NCI-H82 treated with DMSO at 0.1 percent for 48 hours (cell line): ENCODE data around the gene PTPRN2.
"Not testable (repeated sequence)": the region's sequence is repeated elsewhere in the genome, so short reads cannot be mapped to it uniquely, and the experiment has no call there.

Experiments
- DNase-seq: peaks from one replicate; lab custom pipeline; 2025; ENCODE audit not compliant: unreplicated experiment; lab: John Stamatoyannopoulos, UW

The PTPRN2 gene

DNA sequence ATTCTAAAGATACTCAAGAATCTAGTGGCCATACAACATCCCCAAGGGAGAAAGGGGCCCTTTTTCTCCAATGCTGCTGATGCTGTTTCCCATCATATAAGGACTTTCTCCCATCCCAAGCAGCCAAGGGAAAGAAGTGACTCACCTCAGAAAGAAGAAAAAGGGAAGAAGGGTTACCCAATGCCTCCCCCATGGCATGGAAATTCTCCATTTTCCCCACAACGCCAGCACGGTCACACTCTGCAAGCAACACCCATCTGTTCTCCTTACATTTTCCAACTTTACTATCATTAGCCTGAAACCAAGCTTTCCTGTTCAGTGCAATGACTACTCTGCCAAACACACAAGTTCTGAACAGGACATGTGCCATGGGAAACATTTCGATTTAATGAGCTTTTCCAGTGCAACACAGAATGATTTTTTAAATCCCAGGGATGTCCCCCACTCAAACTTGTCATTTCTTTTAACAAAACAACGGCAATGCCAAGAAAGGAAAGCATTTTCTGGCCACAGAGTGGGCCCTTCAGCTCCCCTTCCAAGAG, 67.9 kb downstream of the PTPRN2 start:
- no peak for DNase-seq

DNA sequence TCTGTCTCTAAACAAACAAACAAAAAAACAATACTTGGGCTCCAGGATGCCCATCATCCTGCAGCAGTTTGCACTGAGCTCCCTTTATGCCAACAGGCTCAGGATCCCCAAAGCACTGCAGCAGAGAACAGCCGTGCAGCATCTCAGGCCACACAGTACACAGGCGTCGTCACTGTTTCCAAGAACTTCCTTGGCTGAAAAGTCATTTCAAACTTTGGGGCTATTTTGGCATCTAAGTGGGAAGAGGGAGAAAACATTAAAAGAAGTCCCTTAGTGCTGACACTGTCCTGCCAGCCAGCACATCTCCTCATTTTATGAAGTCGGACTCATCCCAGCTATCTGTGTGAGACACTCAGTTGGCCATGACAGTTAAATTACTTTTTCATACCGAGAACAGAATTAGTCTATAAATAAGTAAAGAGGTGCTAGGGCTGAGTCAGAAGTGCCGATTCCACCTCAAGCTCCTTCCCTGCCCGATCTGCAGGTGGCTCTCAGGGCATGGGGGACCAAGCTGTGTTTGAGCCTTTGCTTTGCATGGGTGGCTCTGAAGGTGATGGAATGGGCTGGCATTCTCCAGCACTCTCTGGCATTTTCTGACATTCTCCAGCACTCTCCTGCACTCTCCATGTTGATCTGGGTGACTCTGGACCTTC, 68.5 kb downstream of the PTPRN2 start:
- no peak for DNase-seq

DNA sequence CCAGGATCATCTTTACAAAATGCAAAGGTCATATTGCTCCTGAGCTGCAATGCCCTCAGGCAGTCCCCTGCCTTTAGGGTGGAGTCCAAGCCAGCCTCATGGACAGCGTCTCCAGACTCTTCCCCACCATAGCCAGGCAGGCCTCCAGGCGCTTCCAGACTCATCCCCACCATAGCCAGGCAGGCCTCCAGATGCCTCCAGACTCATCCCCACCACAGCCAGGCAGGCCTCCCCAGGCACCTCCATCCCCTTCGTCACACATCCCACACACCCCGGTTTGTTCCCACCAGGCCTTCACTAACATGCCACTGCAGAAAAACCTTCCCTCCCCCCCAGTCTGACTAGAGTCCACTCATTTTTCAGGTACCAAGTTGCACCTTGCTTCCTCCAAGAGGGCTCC, 70.1 kb downstream of the PTPRN2 start:
- DNase-seq: no peak

DNA sequence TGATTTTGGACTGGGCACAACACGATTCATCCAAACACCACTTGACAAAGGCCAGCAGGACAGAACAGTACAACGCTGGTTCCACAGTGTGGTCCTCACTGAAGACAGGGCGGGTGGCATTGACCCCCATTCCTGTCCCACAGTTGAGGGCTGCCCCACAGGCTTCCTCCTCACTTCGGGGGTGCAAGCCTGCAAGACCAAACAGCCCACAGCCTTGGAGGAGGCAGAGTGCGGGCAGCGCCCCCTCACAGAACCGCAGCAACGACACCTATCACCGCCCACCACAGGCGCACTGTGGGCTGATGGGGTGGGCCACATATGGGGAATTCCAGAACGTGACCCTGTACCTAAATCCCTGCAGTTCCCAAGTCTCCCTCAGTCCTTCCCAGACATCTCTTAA, 70.6 kb downstream of the PTPRN2 start:
- no peak for DNase-seq

DNA sequence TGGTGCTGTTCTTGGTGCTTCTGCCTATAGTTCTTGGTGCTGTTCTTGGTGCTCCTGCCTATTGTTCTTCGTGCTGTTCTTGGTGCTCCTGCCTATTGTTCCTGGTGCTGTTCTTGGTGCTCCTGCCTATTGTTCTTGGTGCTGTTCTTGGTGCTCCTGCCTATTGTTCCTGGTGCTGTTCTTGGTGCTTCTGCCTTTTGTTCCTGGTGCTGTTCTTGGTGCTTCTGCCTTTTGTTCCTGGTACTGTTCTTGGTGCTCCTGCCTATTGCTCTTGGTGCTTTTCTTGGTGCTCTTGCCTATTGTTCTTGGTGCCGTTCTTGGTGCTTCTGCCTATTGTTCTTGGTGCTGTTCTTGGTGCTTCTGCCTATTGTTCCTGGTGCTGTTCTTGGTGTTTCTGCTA, 71.1 kb downstream of the PTPRN2 start:
- no peak for DNase-seq

DNA sequence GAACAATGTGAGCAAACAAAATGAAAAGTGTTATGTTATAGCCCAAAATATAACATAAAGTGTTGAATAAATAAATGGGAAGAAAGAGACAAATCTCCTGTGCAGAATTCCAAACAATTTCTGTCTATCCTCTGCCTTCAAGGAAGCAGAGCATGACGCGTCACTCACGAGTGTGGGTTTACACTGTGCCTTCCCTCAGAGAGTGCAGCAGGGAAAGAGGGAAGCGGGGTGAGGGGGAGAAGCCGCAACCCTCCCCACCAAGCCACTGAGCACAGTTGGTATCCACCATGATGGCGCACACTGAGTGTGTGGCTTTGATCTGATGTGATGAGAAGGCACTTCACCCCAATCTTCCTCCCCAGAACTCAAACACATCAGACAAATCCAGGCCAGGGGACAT, 74.8 kb downstream of the PTPRN2 start:
- DNase-seq: no peak

DNA sequence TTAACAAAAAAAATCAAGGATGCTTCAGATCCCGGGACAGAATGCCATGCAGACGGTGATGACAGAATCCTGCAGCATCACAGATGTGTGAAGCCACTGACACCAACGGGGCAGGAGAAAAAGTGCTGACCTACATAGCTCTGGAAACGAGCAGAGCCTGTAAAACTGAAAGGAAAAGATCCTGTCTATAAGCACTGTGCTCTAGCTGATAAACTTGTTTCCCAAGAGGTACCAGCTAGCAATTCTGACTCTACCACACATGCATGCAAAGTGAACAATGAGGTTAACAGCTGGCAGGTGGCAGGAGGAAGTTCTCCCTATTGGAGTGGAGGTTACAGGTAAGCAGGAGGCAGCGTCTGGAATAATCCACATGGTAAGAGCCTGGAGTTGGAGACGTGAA, 75.6 kb downstream of the PTPRN2 start:
- DNase-seq: no peak

DNA sequence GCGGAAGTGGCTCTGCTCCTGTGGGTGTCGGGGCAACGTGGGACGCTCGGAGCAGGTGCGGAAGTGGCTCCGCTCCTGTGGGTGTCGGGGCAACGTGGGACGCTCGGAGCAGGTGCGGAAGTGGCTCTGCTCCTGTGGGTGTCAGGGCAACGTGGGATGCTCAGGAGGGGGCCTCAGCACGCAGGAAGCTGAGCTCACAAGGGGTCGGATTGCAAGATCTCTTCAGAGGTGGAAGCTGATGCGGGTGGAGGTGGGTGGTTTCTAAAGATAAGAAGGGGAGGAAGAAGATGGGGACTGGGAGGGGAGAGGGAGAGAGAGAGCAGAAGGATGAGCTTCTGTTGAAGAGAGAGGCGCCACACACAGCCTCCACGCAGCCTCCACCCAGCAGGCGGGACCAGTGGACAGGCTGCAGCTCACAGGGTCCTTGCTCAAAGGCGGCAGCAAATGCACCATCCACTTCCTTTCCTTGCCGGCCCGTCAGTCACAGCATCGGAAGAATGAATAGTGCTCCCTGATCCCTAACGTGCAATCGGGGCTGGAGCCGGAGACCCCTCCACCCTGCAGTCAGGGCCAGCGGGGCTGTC, 78.7 kb downstream of the PTPRN2 start:
- DNase-seq: no peak

DNA sequence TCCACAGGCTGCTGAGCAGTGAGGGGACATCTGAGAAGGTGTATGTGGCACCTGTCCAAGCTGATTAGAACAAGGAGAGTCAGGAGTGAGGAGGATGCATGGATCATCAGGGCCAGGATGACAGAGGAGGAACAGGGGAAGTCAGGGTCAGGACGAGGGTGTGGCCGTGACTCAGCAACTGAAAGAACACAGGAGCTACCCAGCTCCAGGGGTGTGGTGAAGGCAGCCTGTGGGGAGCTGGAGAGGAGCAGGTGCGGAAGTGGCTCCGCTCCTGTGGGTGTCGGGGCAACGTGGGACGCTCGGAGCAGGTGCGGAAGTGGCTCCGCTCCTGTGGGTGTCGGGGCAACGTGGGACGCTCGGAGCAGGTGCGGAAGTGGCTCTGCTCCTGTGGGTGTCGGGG, 79.3 kb downstream of the PTPRN2 start:
- not testable (repeated sequence) for DNase-seq

DNA sequence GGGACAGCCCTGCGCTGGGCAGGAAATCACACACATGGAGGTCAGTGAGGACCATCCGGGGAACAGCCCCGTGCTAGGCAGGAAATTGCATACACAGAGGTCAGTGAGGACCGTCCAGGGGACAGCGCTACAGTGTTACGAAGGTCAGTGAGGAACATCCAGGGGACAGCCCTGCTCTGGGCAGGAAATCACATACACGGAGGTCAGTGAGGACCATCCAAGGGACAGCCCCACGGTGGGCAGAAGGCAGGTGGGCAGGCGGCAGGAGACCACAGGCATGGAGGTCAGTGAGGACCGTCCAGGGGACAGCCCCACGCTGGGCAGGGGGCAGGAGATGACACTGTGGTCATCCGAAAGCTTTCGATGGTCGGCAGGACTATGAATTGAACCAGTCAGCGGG, 79.7 kb downstream of the PTPRN2 start:
- DNase-seq: no peak

DNA sequence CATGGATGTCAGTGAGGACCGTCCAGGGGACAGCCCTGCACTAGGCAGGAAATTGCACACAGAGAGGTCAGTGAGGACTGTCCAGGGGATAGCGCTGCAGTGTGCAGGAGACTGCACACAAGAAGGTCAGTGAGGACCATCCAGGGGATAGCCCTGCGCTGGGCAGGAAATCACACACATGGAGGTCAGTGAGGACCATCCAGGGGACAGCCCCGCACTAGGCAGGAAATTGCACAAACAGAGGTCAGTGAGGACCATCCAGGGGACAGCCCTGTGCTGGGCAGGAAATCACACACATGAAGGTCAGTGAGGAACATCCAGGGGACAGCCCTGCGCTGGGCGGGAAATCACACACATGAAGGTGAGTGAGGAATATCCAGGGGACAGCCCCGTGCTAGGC, 80.4 kb downstream of the PTPRN2 start:
- not testable (repeated sequence) for DNase-seq

DNA sequence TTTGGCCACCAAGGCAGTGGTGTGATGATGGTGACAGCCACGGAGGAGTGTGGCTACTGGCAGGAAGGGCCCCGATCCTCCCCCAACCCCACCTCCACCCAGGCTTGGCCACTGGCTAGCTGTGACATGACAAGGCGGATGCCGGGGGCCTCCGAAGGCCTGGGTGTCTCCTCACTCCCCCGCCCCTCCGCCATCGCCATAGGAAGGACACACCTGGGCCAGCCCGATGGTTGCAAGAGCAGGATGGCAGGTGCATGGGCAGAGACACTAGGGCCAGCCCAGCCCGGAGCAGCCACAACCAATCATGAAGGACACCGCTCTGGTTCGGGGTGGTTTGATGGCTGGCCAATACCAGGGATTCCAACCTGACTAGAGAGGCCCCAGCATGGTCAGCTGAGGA, 81.0 kb downstream of the PTPRN2 start:
- no peak for DNase-seq

DNA sequence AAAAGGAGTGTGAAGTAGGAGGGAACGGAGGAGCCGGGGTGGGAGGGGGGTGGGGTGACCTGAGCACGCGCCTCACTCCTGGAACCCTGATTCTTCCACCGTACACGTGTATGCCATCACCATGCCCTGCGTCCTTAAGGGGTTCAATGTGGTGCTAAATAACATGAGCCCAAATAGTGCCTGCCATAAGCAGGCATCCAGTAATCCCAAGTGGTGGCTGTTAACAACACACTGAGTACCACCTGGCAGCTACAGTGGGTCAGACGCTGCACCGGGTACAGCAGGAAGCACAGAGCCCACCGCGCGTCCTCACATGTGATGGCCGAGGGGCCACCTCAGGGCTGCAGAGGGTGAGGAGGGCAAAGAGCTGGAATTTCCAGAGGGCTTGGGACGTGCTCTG, 81.9 kb downstream of the PTPRN2 start:
- no peak for DNase-seq

DNA sequence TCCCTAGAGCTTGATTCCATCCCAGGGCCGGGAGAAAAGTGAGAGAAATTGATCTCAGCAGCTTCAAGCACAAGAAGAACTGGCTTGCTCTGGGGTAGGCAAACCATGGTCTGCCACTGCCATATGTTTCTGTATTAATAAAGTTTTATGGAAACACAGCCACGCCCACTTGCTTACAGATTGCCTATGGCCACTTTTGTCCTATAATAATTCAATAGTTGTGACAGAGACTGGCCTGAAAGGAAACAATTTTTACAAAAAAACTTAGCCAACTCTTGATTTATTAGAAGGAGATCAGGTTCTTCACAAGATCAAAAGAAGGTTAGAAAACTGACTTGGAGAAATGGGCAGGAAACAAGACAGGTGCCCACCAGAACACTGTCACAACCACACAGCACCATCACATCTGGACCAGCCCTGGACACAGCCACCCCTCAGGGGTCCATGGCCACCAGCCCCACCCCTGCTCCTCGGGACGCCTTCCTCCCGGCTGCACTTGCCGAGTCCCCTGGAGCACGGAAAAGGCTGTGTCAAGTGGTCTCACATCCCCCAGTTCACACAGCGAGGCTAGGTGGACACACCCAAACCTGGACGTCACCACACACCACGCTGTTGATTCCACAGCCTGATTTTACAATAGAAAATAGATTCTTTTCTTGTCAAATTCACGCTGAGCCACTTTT, 85.4 kb downstream of the PTPRN2 start:
- DNase-seq: no peak

DNA sequence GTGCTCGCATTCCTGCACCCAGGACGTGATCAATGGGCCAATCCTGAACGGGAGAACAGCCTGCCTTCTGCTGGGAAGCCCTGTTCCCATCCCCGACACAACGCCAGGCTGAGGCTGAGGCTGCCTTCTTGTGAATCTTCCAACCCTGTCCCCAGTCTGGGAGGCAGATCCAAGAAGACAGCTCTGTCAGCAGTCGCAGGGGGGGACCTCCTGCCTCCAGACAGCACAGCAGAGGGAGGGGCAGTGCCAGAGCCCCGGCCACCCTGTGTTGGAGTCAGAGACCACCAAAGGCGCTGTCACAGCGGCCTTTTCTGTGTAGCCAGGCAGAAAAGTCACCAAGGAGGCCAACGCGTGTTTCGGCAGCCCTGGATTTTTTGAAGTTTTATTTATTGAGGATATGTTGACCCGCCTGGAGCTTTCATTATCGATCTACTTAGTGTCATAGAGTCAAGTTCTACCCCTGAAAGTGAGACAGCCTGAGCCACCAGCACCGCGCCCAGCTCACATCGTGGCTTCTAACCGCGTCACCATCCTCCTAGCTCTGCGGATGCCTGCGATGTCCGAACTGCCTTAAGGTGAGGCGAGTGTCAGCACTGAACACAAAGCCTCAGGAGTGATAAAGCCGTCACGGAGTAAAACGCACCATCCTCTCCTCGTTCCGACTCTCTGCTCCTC, 86.1 kb downstream of the PTPRN2 start:
- DNase-seq: no peak

DNA sequence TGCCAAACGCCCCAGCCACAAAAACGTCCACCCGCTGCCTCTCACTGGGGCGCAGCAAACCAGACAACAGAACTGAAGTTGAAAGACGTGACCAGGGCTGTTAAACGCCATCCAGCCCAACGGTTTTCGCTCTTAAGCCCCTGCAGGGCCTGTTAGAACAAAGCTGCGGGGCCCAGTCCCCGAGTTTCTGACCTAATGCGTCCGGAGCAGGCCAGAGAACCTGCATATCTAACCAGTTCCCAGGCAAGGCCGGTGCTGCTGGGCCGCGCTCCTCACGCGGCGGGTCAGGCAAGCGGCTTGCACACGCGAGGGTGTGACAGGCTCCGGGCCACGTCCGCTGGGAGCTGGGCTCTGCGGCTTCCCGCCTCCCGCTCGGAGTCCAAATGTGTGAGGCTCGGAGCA, 87.0 kb downstream of the PTPRN2 start:
- no peak for DNase-seq

DNA sequence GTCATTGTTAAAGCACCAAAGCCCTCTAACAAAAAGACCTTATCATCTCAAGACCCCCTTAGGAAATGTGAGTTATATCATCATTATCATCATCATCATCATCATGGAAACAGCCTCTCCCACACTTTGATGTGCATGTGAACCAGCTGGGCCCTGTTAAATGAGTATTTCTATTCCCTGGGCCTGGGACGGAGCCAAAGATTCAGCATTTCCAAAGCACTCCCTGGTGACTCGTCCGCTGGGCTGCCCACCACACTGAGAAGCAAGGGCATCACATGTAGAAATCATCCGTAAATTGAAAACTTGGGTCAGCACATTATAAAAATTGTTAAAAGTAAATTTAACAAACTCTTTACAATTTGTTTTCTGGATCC, 88.6 kb downstream of the PTPRN2 start:
- no peak for DNase-seq

DNA sequence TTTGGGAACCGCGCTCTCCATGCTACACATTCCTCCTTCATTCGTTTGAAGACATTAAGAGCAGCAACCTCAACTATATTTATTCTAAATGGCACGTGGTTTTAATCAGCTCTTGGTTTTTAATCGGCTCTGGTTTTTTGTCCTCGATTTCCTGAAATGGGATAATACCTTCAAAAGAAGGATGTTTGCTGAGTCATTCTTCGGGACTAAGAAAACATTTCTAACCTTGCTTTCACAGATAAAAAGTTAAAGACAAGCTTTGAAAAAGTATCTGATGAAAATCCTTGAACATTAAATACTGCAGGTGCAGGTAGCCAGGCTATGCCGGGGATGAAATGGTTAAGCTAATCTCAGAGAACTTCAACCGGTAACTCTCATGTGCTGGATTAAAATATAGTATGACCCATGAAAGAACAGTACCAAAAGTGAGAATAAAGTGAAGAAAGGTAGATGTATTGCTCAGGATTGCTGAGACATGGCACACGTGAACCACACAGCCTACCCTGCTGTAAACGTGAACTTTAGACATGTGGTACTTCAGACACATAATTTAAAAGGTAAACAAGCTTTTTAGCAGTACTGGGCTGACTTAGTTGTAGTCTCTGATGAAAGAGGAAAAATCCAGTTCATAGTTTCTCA, 89.1 kb downstream of the PTPRN2 start:
- DNase-seq: no peak

DNA sequence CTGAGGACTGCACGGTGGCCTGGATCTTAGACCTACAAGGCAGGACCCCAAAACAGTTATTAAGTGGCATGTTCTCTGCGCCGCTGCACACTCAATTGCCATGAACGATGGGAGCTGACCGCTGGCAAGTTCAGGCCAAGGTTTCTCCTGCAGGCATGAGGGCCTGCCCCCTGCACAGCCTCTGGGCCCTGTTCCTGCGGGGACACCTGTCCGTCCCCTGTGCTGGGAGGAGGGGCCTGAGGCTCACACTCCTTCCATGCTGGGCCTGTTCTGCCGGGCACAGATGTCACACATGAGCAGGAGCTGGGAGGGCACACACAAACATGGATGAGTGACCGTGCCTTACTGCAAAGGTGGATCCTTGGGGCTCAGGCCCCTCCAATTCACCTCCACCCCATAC, 90.0 kb downstream of the PTPRN2 start:
- no peak for DNase-seq

DNA sequence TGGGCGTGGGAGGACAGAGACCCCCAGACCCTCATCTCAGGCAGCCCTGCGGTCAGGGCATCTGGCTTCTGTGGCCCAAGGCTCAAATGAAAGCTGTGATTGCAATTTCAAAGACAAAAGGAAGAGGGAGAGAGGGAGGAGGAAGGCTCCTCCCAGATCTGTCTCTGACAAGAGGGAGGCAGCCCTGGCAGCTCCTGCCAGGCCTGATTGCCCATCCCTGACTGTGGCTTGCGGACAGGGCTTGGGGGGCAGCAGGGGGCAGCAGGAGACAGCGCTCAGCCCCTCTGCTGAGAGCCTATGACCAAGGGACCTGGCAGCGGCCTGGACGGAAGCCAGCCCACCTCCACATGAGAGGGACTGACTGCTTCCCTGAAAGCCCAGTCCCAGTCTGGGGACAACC, 91.8 kb downstream of the PTPRN2 start:
- no peak for DNase-seq

DNA sequence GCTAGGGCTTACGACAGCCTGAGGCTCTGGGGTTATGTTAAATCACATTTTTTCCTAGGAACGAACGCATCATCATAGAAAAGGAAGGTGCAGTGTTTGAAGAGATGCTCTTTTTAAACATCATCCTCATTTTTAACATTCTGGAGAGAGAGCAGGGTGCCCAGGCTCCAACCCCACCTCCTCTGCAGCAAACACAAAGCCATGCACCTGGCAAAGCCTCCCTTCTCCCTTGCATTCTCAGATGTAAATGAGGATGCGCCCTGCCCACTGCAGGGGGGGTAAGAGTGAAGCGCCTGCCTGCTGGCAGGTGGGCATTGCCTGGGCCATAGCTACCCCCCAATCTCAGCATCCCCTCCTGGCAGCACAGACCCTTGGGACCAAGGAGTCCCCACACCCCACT, 92.4 kb downstream of the PTPRN2 start:
- no peak for DNase-seq
